Activated CD4-positive, CD25-positive, alpha-beta regulatory T cell (primary cell): ENCODE results near the gene NOTCH1.

Experiments used
- DNase-seq, 4 experiments: peaks; one replicate each; lab custom pipeline; 2025; lab: John Stamatoyannopoulos, UW

The NOTCH1 gene

DNA sequence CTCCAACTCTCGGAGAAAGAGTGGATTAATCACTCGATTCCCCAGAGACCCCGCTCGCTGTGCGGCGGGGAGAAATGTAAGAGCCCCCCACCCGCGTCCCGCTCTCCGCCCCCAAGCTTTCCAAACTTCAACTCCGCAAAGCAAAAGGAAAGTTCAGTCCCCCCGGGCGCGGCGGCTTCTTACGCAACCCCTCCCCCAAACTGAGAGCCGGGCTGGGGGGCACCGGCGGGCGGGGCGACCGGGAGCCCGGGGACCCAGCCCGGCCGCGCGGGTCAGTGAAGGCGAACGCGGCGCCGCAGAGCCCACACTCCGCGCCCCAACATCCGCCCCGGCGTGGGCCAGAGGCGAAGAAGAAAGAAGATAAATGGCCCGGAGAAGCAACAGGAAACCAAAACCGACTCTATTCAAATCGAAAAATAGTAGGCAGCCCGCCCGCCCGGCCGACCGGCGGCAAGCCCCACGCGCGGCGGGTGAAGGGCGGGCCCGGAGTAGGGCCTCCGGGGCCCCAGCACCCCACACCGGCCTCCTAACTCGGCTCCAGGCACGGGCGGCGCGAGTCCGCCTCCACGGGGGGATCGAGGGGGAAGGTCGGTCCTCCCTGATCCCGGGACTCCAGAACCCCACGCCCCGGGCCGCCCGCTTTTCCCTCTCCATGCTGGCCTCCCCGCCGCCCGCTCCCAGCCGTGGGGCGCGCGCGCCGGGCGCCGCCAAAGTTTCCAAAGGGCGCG lies 720 bp downstream of the NOTCH1 start:
- DNase-seq, result peak in 3 of 4 experiments; percentile 35 to 43 (median 39)

GRCh38 chr9:136544548-136544963 lies 1.3 kb downstream of the NOTCH1 start:
- DNase-seq, result peak in 1 of 4 experiments; percentile 24

- no peak for DNase-seq
Measured at GRCh38 chr9:136543830-136544547, 1.9 kb downstream of the NOTCH1 start.

DNA sequence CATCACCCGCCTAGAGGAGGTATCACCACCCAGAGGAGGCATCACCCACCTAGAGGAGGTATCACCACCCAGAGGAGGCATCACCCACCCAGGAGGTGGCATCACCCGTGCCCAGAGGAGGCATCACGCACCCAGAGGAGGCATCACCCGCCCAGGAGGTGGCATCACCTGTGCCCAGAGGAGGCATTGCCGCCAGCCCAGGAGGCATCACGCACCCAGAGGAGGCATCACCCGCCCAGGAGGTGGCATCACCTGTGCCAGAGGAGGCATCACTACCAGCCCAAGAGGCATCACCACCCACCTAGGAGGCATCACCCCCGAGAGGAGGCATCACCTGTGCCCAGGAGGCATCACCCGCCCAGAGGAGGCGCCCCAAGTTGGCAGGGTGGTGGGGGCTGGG lies 2.6 kb downstream of the NOTCH1 start:
- no peak for DNase-seq

GRCh38 chr9:136542241-136543040 lies 3.4 kb downstream of the NOTCH1 start:
- DNase-seq, result no peak

DNA sequence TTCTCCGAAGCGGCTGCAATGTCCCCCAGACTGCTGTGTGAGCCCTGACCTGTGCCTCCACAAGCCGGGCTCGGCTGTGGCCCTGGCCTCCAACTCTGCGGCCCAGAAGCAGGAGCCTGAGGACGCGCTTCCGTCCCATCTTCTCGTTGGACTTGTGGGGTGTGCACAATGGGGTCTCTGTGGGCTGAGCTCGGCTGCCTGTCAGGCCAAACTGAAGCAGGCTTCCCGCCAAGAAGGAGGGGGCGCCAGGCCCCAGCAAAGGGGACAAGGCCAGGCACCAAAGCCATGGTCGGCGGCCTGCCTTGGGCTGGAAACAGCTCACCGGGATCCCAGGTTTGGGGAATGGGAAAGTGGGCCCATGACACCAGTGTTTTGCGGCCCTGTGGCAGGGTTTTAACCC lies 4.1 kb downstream of the NOTCH1 start:
- DNase-seq, result no peak

DNA sequence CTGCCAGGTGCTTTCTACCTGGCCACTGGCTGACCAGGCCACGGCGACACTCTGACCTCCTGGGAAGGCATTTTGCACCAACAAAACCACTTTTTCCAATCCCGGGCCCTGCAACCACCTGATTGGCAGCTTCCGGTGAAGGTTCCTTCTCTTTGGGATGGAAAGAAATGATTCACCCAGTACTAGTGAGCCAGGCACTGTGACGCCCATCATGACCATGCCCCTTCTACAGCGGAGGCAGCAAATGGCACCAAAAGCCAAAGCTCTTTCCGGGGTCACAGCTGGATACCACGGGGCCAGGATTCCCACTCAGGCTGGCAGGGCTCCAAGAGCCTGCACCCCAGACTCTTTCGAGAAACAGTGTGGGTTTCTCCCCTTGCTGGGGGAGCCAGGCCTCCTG lies 4.7 kb downstream of the NOTCH1 start:
- no peak for DNase-seq

DNA sequence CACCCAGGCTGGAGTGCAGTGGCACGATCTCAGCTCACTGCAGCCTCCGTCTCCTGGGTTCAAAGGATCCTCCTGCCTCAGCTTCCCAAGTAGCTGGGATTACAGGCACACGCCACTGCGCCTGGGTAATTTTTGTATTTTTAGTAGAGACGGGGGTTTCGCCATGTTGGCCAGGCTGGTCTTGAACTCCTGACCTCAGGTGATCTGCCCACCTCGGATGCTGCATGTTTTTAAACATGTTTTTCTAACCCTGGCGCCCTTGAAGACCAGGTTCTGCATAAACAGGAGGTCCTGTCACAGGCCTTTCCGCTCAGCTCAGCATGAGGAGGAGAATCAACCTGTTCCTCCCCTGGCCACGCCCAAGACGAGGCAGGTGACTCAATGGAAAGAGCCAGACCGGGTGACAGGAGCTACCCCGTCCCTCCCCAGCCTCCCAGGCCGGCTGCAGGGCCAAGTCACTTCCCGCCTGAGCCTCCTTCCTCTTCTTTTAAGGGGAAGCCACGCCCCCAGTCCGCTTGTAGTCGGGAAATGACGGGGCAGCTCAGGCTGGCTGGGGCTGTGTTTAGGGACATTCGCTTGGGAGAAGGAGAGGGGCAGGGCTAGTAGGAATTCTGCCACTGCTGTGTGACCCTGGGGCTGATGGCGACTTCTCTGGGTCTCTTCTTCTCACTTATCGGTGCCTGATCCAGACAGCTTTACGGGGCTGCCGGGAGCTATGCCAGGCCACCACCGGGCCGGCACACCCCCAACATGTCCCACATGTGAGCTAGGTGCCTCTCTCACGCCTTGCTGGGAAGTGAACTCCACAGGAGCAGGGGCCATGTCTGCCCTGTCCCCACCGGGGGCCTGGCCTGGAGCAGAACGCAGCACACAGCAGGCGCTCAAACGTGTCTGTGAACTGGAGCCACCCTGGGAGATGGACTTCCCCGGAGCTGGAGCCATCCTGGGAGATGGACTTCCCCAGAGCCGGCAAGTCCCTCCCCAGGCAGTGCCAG lies 6.1 kb downstream of the NOTCH1 start:
- peak; percentile 73 to 83 (median 82) for DNase-seq

DNA sequence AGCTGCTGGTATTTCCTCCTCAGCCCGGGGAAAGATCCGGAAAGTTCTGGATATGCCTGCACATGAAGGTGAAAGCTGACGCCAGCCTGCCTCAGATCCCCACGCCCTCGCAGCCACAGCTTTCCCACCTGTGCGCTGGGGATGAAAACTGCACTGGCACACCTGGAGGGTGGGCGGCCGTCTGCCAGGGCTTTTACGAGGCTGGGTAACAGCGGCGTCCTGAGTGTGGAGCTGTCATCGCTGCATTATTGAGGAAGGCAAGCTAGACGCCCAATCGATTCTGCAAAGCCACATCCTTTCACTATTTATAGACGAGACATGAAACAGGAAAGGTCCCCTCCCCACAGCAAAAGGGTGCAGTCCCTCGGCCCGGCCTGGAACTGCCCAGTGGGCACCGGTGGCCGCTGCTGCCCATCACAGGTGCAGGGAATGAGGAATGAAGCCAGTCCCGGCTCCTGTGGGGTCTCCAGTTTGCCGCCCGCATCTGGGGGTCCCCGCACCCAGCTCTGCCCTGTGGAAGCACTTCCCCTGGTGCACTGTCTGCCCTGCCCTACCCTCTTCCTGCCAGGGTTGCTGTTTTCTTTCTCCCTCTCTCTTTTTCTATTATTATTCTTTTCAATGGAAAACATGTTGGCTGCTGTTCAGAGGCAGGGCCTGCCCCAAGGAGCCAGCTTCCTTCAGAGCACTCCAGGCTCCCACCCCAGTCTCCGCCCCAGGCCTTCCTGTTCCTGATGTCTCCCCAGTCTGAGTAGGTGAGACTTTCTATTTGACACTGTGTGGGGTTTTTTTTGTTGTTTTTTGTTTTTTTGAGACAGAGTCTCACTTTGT lies 7.0 kb downstream of the NOTCH1 start:
- DNase-seq, result peak in 2 of 4 experiments; percentile 36 to 49

DNA sequence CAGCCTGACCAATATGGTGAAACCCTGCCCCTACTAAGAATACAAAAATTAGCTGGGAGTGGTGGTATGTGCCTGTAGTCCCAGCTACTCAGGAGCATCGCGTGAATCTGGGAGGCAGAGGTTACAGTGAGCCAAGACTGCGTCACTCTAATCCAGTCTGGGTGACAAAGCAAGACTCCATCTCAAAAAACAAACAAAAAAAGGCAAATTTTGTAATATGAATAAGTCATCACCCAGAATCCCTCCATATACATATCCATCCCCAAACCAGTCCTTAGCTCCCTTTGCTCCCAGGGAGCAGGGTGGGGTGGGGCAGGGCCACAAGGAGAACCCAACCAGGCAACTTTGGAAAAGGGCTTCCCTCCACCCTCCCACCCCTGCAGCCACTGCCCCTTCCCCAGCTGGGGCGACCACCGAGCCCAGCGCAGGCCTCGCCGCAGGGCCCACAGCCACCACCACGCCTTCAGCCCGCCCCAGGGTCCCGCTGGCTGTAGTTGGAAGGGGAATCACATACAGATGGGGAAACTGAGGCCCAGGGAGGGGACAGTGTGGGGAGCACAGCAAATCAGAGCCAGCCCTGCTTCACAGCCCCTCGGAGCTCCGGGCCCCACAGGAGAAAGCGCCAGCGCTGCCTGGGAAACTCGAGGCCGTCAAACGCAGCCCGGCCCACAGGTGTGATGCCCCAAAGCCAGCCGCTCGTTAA lies 7.8 kb downstream of the NOTCH1 start:
- no peak for DNase-seq

DNA sequence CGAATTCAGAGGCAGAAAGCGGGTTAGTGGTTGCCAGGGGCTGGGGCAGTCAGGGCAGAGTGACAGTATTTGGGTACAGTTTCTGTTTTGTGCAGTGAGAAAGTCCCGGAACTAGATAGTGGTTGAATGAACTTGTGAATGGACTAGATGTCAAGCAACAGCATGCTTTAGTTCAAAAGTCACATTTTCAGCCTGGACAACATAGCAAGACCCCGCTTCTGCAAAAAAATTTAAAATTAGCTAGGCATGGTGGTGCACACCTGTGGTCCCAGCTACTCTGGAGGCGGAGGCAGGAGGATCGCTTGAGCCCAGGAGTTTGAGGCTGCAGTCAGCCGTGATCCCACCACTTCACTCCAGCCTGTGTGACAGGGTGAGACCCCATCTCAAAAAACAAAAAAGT lies 8.4 kb downstream of the NOTCH1 start:
- no peak for DNase-seq

DNA sequence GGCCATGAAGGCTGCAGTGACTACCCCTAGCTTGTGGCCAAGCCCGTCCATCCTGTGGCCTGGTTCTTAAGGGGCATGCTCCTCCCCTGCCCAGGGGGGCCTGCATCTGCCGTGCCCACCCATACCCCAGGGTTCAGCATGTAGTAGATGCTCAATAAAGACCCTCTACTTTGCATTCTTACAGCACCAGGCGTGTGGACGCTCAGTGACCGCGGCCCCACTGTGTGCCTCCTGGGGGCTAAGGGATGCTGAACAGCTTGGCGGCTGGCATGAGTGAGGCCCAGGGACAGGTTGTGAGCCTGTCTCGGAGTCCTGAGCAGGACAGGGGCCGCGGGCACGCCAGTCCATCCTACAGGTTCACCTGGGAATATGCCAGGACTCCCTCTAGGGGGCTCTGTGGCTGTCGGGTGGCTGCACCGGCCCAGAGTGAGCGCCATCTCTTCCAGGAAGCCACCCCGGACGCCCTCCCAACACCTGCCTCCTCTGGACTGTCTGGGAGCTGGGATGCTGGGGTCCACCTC lies 9.1 kb downstream of the NOTCH1 start:
- no peak for DNase-seq

DNA sequence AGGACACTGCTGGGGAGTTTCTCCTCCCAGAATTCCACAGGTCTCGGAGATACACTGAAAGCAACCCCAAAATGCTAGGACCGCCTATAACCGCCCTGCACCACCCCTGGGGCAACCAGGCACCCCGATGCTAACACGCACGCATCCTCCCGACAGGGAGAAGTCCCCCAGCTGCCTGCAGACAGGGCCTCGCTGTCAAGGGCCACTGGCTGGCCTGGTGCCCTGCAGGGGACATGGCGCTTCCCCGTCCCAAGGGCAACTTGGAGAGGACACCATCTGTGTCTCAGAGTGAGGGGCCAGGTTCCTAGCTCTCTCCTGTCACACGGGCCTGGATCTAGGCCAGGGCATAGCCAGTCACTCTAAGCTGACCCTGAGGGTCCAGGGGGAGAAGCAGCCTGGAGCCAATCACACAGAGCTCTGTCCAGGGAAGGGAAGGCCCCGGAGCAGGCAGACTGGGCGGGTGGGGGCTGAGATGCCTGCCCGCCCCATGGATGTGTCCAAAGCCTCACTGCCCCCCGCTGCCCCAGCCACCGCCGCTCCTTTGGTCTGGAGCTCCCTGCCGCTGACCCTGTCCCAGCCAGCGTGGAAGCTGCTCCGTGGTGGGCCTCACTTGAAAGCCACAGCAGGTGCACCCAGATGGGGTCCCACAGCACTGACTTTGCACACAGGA lies 9.7 kb downstream of the NOTCH1 start:
- no peak for DNase-seq

DNA sequence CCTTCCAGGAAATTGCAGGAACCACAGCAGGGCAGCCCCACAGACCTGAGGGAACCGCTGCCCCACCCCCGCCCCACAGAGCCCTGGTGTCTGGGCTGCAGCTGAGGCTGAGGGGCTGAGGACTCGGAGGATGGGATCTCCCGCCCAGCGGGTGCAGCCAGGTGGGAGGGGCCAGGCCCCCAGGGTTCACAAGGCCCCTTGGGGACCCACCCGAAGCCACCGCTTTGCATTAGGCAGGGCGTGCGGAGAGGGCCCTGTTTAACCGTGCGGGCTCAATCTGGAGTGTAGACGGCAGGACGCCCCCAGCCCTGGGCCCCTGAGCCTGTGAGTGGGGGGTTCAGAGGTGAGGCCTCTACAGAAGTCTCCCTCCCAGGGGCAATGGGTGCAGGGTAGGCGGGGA lies 10.8 kb downstream of the NOTCH1 start:
- no peak for DNase-seq

DNA sequence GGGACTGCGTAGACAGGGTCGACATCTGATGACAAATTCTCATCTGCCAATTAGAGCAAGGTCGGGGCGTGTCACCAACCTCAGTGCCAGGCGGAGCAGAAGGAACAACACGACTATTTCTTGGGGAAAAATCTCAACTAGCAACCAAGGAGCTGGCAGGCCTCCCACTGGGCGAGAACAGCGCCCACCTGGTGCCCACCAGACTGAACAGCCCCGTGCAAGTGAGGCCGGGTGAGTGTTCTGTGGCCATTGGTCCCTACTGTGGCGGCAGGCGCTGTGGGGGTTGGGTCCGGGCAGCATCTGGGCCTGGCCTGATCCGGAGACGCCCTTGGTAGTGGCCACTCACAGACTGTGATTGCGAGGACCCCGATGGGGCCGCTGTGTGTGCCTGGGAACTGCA lies 11.5 kb downstream of the NOTCH1 start:
- DNase-seq, result no peak

GRCh38 chr9:136533775-136534157 lies 12.1 kb downstream of the NOTCH1 start:
- peak; percentile 41 to 72 (median 48) for DNase-seq

DNA sequence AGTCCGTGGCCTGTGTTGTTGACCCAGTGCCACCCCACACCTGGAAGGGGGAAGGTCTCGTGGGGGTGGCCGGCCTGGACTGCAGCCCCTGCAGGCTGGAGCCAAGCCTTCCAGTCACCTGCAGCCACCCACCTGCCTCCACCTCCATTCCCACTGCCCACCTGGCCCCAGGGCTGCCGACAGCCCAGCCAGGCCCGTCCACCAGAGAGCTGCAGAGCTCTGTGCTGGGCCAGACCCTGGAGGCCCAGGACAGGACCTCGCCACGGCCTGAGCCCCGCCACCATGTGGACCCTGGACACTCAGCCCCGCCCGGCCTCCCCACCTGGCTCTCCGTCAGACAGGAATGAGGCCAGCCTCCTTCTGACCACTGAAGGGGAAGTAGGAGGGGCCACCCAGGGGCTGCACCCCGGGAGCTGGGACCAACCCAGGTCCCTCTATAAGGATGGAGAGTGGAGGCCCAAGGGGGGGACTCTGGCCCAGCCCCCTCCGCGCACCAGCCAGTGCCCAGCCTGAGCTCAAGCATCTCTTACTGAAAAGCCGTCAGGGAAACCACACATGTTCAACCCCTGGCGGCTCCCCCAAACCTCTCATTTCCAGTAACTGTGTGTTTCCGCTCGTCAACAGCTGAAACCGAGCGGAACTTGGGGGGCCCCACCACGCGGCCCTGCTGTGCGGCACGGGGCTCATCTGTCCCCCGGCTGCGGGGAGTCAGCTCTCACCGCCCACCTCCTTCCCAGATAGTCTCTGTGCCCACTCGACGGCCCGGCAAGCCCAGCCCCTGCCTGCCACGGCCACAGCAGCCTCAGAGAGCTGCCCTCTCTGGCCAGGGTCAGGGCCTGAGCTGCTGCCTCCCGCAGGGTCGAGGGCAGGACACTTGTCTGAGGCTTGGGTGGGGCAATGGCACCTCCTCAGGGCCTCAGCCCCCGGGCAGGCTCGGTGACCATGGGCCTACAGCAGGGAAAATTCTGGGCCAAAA lies 12.8 kb downstream of the NOTCH1 start:
- DNase-seq, result peak; percentile 18 to 71 (median 40)
